Kidney (tissue), 14 donors: ENCODE data around the gene SPATA16. TPM values are rescaled to one million over a fixed set of nuclear protein-coding genes. Genes with fewer than 3 reads are reported as not detected.

ENCODE experiments used
- DNase-seq, 5 donors: peaks; one replicate each; pipeline ENCODE4 v3.0.0-alpha.2; 2013 to 2020
- FAIRE-seq: peaks from 2 replicates; lab custom pipeline; 2012; peaks lifted over from hg19 to GRCh38; lab: Jason Lieb, UNC
- H3K27ac ChIP-seq, 2 donors: one replicate each; pipeline ENCODE4 v1.7.0; 2013; ENCODE audit warnings: low read depth in 2 of 2, low read length in 2 of 2, inconsistent platforms in 1 of 2
- H3K27me3 ChIP-seq: one replicate; pipeline ENCODE4 v1.7.1; 2013; ENCODE audit warnings: low read length, inconsistent platforms; ENCODE audit not compliant: control insufficient read depth, insufficient read depth
- H3K36me3 ChIP-seq, 3 donors: one replicate each; pipeline versions ENCODE4 v1.7.0 to v1.7.1; 2013; ENCODE audit warnings: low read length in 3 of 3, control low read depth in 1 of 3, inconsistent platforms in 1 of 3; ENCODE audit not compliant: insufficient read depth in 3 of 3, control insufficient read depth in 2 of 3
- H3K4me1 ChIP-seq, 3 donors: one replicate each; pipeline versions ENCODE4 v1.7.0 to v1.7.1; 2013; ENCODE audit warnings: low read length in 3 of 3, inconsistent platforms in 1 of 3, low read depth in 1 of 3; ENCODE audit not compliant: control insufficient read depth in 2 of 3, insufficient read depth in 2 of 3
- H3K4me3 ChIP-seq, 3 donors: one replicate each; pipeline versions ENCODE4 v1.7.0 to v1.8.1; 2013; ENCODE audit warnings: low read length in 3 of 3, control low read depth in 1 of 3, inconsistent platforms in 1 of 3
- H3K9ac ChIP-seq, 3 donors: one replicate each; pipeline versions ENCODE4 v1.7.0 to v1.7.1; 2013; ENCODE audit warnings: low read length in 3 of 3, control low read depth in 1 of 3, inconsistent platforms in 1 of 3
- H3K9me3 ChIP-seq, 3 donors: one replicate each; pipeline versions ENCODE4 v1.7.0 to v1.7.1; 2013; ENCODE audit warnings: low read length in 3 of 3, control low read depth in 1 of 3, inconsistent platforms in 1 of 3; ENCODE audit not compliant: control insufficient read depth in 2 of 3, insufficient read depth in 1 of 3
- intact Hi-C: fragments of 100-400 bp; cut with DNase I; formaldehyde crosslinking; loops from one replicate; pipeline ENCODE4 v1.11.1; 2022
- polyA plus RNA-seq: library from polyadenylated mRNA; stranded (reverse); fragments of 350-450 nt; fragmentation: Illumina TruSeq; extraction: RNeasy Lipid Tissue Mini Kit (QIAGEN cat#74804); gene quantifications from one replicate; pipeline ENCODE4 v1.2.3, GENCODE V29; 2014; ENCODE audit warnings: low read depth, low replicate concordance; ENCODE audit not compliant: insufficient read depth
- total RNA-seq: library from RNA; stranded (reverse); fragmentation: NEBNext Ultra II Directional; extraction: Animal tissue kit (Norgen Biotek cat#: 25700); gene quantifications from one replicate; pipeline ENCODE4 v1.2.1, GENCODE V29; 2021
- TF ChIP-seq, protein P1 (sequence below): IDR thresholded peaks from 3 replicates; pipeline ENCODE4 v1.5.1; 2012; ENCODE audit warnings: mild to moderate bottlenecking, moderate library complexity, borderline replicate concordance; ENCODE audit not compliant: insufficient read depth; ENCODE audit errors: extremely low read depth
- donor health status: control.
- donor health status: control.
- donor health status: control.
- donor health status: control.
- donor health status: control.
- donor health status: DM: yes; HTN: yes; CAD: no.
- donor health status: Normal renal cell carcinoma (clear cell type).

SPATA16 gene
- total and polyA plus RNA-seq, 2 donors from 2014 or later, result 0.17 TPM; not detected in 1

DNA sequence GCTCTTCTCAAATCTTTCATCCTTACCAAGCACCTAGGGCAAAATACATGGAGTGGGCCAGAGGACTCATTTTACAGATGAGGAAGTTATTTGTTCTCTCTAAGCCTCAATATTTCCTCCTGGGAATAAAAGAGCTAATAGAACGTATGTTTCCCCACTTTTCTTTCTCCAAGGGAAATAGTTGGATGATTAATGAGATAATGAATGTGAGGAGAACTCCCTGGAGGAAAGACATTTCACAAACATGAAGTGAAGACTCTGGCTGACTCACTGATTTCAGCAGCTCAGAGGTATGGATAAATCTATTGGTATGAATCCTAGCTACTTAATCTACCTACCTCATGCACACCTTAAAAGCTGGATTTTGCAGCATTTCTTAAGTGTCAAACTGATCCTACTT is 292.1 kb downstream of the SPATA16 start:
- H3K9ac ChIP-seq, result no peak overlapping the region
- no peaks in the 10 kb centered on the region for H3K27me3 ChIP-seq
- no peak for FAIRE-seq
- H3K27ac ChIP-seq, result no peak overlapping the region
- intact Hi-C loops, result no loop called here
- no peaks in the 10 kb centered on the region for H3K4me1 ChIP-seq
- no peak overlapping the region for H3K4me3 ChIP-seq
- no peaks in the 10 kb centered on the region for H3K36me3 ChIP-seq
- DNase-seq, result no peak
- no peaks in the 10 kb centered on the region for H3K9me3 ChIP-seq
- TF ChIP-seq, protein P1, sequence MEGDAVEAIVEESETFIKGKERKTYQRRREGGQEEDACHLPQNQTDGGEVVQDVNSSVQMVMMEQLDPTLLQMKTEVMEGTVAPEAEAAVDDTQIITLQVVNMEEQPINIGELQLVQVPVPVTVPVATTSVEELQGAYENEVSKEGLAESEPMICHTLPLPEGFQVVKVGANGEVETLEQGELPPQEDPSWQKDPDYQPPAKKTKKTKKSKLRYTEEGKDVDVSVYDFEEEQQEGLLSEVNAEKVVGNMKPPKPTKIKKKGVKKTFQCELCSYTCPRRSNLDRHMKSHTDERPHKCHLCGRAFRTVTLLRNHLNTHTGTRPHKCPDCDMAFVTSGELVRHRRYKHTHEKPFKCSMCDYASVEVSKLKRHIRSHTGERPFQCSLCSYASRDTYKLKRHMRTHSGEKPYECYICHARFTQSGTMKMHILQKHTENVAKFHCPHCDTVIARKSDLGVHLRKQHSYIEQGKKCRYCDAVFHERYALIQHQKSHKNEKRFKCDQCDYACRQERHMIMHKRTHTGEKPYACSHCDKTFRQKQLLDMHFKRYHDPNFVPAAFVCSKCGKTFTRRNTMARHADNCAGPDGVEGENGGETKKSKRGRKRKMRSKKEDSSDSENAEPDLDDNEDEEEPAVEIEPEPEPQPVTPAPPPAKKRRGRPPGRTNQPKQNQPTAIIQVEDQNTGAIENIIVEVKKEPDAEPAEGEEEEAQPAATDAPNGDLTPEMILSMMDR, result no peak

DNA sequence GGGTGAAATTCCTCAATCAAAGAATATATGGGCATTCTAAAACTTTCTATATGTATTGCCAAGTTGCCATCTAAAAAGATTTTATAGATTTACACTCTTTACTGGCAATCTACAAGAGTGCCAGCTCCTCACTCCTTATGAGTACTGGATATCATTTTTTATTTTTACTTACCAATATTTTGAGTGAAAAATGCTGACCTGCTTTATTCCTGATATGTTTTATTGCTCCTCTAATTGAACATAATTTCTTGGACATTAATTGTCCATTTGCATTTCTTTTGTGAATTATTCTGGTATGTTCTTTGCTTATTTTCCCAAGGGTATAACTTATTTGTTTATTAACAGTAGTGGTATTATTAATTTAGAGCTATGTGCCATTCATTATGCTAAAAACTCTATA is 293.7 kb downstream of the SPATA16 start:
- H3K9ac ChIP-seq, result no peak overlapping the region
- H3K4me3 ChIP-seq, result no peak overlapping the region
- H3K36me3 ChIP-seq, result no peaks in the 10 kb centered on the region
- no peak overlapping the region for H3K27ac ChIP-seq
- intact Hi-C loops, result no loop called here
- TF ChIP-seq, protein P1, result no peak
- no peak for DNase-seq
- no peaks in the 10 kb centered on the region for H3K9me3 ChIP-seq
- H3K27me3 ChIP-seq, result no peaks in the 10 kb centered on the region
- H3K4me1 ChIP-seq, result no peaks in the 10 kb centered on the region
- no peak for FAIRE-seq

DNA sequence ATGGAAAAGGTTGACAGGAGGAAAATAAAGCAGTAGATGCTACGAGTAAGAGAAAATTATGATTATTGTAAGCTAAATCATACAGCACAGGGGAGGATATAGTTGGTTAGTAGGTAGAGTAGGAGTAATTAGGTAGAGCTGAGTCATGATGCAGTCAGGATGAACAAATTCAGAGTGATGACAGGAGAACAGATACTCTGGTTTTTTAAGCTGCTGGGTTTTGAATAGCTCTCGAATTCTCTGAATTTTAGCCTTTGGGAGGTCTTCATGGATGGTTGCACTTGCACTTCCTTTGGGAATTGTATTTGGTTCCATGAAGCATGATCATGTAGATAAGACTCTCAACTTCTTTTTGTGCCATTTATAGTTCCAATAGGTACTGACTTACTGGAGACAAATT is 294.3 kb downstream of the SPATA16 start:
- TF ChIP-seq, protein P1, result no peak
- no peak overlapping the region for H3K27ac ChIP-seq
- H3K9ac ChIP-seq, result no peak overlapping the region
- DNase-seq, result peak in 1 of 5 donors; percentile 23
- no peaks in the 10 kb centered on the region for H3K4me1 ChIP-seq
- no peaks in the 10 kb centered on the region for H3K36me3 ChIP-seq
- no peak overlapping the region for H3K4me3 ChIP-seq
- no peaks in the 10 kb centered on the region for H3K27me3 ChIP-seq
- intact Hi-C loops, result no loop called here
- no peaks in the 10 kb centered on the region for H3K9me3 ChIP-seq
- FAIRE-seq, result no peak

DNA sequence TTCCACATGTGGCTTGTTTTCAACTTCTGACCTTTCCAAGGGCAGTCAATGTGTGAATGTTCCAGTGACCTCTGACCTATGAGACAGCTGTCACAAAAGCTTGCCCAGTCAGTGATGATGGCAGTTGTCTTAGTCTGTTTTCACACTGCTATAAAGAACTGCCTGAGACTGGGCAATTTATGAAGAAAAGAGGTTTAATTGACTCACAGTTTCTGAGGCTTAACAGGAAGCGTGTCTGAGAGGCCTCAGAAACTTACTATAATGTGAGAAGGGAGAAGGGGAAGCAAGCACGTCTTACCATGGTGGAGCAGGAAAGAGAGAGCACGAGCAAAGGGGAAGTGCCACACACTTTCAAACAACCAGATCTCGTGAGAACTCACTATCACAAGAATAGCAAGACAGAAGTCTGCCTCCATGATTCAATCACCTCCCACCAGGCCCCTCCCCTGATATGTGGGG is 294.9 kb downstream of the SPATA16 start:
- no peaks in the 10 kb centered on the region for H3K36me3 ChIP-seq
- FAIRE-seq (no peak), DNase-seq (no peak)
- H3K9ac ChIP-seq, result no peak overlapping the region
- intact Hi-C loops, result no loop called here
- no peak overlapping the region for H3K27ac ChIP-seq
- no peaks in the 10 kb centered on the region for H3K9me3 ChIP-seq
- H3K4me3 ChIP-seq, result no peak overlapping the region
- H3K4me1 ChIP-seq, result no peaks in the 10 kb centered on the region
- no peaks in the 10 kb centered on the region for H3K27me3 ChIP-seq
- TF ChIP-seq, protein P1, result no peak
